Stimulated activated naive CD8-positive, alpha-beta T cell treated with anti-CD3 and anti-CD28 coated beads, Interleukin-15, Interleukin-2, amounts not matched to agents 100 ng/mL and 50 ng/mL, for 24 hours (primary cell): ENCODE measurements around the gene ATP8B1.
A peak's percentile ranks its signal among the peaks of the same experiment; 100 is the strongest.

Experiments used
- H3K27ac Mint-ChIP-seq: one replicate; pipeline ENCODE4 v1.8.0; 2021; ENCODE audit warnings: mild to moderate bottlenecking, mixed read lengths
- H3K27me3 Mint-ChIP-seq: one replicate; pipeline ENCODE4 v1.8.0; 2021; ENCODE audit warnings: mixed read lengths
- H3K36me3 Mint-ChIP-seq: one replicate; pipeline ENCODE4 v1.8.0; 2021; ENCODE audit warnings: low read depth, mixed read lengths
- H3K4me1 Mint-ChIP-seq: one replicate; pipeline ENCODE4 v1.8.0; 2021; ENCODE audit warnings: low read depth, mixed read lengths
- H3K4me3 Mint-ChIP-seq: one replicate; pipeline ENCODE4 v1.8.0; 2021; ENCODE audit warnings: mild to moderate bottlenecking, mixed read lengths
- H3K9me3 Mint-ChIP-seq: one replicate; pipeline ENCODE4 v1.8.0; 2021; ENCODE audit warnings: mixed read lengths

The ATP8B1 gene

DNA sequence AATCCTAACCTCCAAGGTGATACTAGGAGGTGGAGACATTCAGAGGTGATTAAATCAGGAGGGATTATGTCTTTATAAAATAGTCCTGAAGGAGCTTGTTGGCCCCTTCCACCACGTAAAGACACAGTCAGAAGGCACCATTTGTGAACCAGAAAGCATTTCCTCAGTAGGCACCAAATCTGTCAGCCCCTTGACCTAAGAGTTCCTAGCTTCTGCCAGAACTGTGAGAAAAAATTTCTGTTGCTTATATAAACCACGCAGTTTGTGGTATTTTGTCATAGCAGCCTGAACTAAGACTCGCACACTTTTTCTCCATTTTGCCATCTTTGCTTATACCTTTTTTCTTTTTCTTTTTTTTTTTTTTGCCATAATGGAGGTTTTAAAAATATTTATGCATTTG, 162.9 kb downstream of the ATP8B1 start:
- Mint-ChIP-seq H3K27ac (peak overlapping the region; percentile 89), H3K4me1 (peaks cover 33% of the 10 kb centered on the region), H3K36me3 (peaks cover 53% of the 10 kb centered on the region), H3K9me3 (no peaks in the 10 kb centered on the region), H3K4me3 (no peak overlapping the region), H3K27me3 (no peaks in the 10 kb centered on the region)

DNA sequence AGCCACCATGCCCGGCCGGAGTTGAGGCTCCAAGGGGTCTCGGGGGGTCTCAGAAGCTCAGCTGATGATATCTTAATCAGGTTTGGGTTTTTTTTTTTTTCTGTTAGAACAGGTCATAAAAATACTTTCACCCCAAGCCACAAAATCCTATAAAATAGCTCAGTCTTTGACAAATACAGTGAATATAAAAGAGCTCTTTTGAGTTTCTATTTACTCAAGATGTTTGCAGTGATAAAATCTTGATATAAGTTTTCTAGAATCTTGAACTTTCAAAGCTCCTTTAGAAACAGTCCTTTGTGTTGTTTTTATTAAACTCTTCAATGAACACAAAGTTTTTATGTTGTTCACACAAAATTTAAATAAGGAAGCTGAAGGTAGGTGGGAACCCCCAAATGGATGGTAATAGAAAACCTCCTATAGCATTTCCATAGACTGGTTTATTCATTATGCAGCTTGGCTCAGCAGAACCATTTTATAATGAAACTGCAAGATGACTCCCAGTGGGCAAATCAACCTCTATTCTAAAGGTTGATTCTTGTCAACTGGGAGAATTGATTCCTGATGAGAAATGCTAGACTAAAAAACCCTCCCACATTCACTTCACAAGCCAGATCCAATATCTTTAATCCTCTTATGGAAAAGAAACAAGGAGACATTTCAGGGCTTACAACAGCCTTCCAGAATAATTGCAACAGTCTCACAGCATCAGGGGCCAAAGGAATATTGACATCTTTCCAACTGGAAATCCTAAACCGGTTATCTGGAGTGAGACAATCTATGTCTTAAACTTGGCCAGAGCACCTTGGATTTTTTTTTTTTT, 167.9 kb downstream of the ATP8B1 start:
- H3K27me3 Mint-ChIP-seq, result no peaks in the 10 kb centered on the region
- H3K4me1 Mint-ChIP-seq, result peaks cover 28% of the 10 kb centered on the region

GRCh38 chr18:57631697-57632096, 171.4 kb downstream of the ATP8B1 start:
- peaks cover 4% of the 10 kb centered on the region for H3K36me3 Mint-ChIP-seq
- peaks cover 30% of the 10 kb centered on the region for H3K4me1 Mint-ChIP-seq
- H3K27ac Mint-ChIP-seq, result peak overlapping the region; percentile 28
- H3K27me3 Mint-ChIP-seq, result no peaks in the 10 kb centered on the region
- H3K4me3 Mint-ChIP-seq, result peak overlapping the region; percentile 94
- H3K9me3 Mint-ChIP-seq, result no peaks in the 10 kb centered on the region

More for the DNA sequence above, 167.9 kb downstream of the ATP8B1 start:
- no peak overlapping the region for H3K4me3 Mint-ChIP-seq
- H3K9me3 Mint-ChIP-seq, result no peaks in the 10 kb centered on the region
- peak overlapping the region; percentile 23 for H3K27ac Mint-ChIP-seq
- H3K36me3 Mint-ChIP-seq, result peaks cover 19% of the 10 kb centered on the region

DNA sequence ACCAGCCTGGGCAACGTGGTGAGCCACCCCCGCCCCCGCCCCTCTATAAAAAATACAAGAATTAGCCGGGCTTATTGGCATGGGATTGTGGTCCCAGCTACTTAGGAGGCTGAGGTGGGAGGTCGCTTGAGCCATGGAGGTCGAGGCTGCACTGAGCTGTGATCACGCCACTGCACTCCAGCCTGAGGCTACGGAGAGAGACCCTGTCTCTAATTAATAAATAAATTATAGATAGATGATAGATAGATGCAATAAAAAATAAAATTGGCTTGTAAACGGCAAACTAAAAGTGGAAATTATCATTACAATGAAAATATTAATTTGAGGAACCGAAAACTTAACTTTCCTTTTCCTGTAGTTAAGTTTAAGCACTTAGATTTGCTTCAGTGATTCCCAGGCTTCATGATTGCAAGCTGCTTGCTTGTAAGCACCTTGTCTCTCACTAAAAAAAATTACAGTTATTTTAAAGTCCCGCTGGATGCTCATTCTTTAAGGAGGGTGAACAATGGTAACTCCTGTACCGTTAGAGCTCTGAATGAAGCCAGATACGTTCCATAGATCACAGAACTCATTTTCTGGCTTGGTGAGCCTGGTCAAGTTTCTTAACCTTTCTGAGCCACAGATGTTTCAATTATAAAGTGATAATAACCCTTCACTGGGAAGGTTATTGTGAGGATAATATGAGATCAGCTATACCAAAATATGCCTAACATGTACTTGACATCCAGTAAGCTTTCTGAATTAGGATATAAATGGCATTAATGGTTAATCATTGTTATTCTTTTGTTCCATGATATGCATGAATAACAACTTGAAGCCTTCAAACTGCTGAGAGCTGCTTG, 172.1 kb downstream of the ATP8B1 start:
- Mint-ChIP-seq H3K27me3 (no peaks in the 10 kb centered on the region), H3K36me3 (peaks cover 4% of the 10 kb centered on the region), H3K27ac (peak overlapping the region; percentile 97), H3K4me1 (peaks cover 30% of the 10 kb centered on the region), H3K4me3 (peak overlapping the region; percentile 94), H3K9me3 (no peaks in the 10 kb centered on the region)

DNA sequence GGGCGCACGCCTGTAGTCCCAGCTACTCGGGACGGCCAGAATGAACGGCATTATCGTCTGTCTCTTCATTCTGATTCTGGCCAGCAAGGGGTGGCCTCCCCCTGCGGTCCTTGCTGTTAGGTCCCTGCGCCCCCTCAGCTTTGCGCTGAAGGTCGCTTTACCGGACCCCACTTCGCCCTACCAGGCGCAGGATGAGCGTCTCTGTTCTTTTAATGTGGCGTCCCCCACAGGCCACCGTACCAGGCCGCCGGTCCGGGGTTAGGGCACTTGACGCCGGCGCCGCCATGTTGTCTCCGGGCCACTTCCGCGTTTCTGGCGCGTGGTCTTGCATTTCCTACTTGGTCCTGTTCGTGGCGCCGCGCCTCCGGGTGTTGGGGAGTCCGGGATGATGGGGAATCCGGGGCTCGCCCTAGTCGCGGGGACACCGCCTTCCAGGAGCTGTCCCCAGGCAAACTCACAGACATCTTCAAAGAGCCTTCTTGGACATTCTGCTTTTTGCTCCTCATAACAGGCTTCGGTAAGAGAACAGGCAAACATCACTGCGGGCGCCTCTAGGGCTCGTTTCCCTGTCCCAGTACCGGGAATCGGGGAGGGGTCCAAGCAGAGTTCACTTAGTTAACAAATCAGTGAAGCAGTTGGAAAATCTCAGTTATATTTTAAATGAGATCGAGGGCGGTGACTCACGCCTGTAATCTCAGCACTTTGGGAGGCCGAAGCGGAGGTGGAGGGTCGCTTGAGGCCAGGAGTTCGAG, 172.9 kb downstream of the ATP8B1 start:
- Mint-ChIP-seq H3K4me1 (peaks cover 25% of the 10 kb centered on the region), H3K36me3 (peaks cover 4% of the 10 kb centered on the region), H3K27ac (peak overlapping the region; percentile 97), H3K9me3 (no peaks in the 10 kb centered on the region), H3K27me3 (no peaks in the 10 kb centered on the region), H3K4me3 (peak overlapping the region; percentile 94)

DNA sequence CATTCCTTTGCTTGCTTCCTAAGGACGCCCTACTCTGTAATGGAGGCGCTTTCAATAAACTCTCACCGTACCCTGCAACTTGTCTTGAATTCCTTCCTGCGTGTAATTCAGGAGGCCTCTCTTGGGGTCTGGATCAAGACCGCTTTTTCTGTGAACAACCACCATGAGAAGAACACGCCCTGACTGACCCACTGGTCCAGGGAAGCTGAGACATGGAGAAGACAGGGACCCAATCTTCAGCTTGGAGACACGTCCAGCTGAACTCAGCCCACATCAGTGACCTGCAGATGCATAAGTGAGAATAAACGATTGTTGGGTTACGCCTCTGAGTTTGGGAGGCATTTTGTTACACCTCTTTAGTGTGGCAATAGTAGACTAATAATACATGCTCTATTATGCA, 173.7 kb downstream of the ATP8B1 start:
- H3K36me3 Mint-ChIP-seq, result peaks cover 4% of the 10 kb centered on the region
- no peaks in the 10 kb centered on the region for H3K9me3 Mint-ChIP-seq
- H3K27ac Mint-ChIP-seq, result peak overlapping the region; percentile 97
- no peaks in the 10 kb centered on the region for H3K27me3 Mint-ChIP-seq
- H3K4me1 Mint-ChIP-seq, result peaks cover 22% of the 10 kb centered on the region
- peak overlapping the region; percentile 94 for H3K4me3 Mint-ChIP-seq

- H3K9me3 Mint-ChIP-seq, result no peaks in the 10 kb centered on the region
- no peak overlapping the region for H3K27ac Mint-ChIP-seq
- peaks cover 4% of the 10 kb centered on the region for H3K36me3 Mint-ChIP-seq
- H3K4me3 Mint-ChIP-seq, result no peak overlapping the region
- peaks cover 22% of the 10 kb centered on the region for H3K4me1 Mint-ChIP-seq
- no peaks in the 10 kb centered on the region for H3K27me3 Mint-ChIP-seq
Measured at GRCh38 chr18:57627488-57627887, 175.6 kb downstream of the ATP8B1 start.

DNA sequence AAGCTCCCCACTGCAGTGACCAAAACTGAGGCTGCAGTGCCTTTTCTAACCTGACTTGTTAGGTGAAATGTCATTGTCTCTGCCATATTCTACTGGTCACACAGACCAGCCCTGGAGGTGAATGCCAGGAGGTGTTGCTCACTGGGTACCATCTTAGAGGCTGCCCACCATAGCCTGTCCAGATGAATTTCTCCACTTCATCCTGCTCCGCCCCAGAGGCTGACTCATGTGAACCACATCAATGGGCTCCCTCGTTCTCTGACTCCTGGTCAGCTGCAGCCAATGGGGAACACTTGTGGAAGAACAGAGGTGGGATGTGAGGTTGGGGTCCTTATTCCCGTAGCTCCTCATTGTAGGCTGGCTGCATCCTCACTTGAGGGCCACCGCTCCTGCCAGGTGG, 178.1 kb downstream of the ATP8B1 start:
- Mint-ChIP-seq H3K27ac (no peak overlapping the region), H3K9me3 (no peaks in the 10 kb centered on the region), H3K27me3 (no peaks in the 10 kb centered on the region), H3K4me1 (peaks cover 14% of the 10 kb centered on the region), H3K4me3 (no peak overlapping the region), H3K36me3 (peaks cover 7% of the 10 kb centered on the region)

GRCh38 chr18:57621246-57621604, 181.9 kb downstream of the ATP8B1 start:
- H3K36me3 Mint-ChIP-seq, result peaks cover 31% of the 10 kb centered on the region
- no peaks in the 10 kb centered on the region for H3K9me3 Mint-ChIP-seq
- H3K27ac Mint-ChIP-seq, result peak overlapping the region; percentile 98
- peak overlapping the region; percentile 96 for H3K4me3 Mint-ChIP-seq
- H3K27me3 Mint-ChIP-seq, result no peaks in the 10 kb centered on the region
- H3K4me1 Mint-ChIP-seq, result peaks cover 33% of the 10 kb centered on the region

DNA sequence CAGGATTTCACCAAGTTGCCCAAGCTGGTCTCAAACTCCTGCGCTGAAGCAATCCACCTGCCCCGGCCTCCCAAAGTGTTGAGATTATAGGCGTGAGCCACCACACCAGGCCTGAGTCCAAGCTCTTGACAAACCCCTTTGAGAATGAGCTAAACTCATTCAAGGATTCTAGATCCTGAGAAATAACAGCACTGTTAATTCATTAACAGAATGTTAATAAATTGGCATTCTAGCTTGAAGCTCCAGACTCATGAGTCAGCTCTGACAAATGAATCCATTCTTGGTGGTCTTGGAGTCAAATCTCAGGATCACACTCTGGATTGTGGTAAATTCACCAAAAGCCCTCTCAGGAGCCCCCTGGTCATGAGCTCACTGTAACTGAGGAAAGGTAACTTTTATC, 183.2 kb downstream of the ATP8B1 start:
- Mint-ChIP-seq H3K36me3 (peaks cover 39% of the 10 kb centered on the region), H3K4me1 (peaks cover 39% of the 10 kb centered on the region), H3K4me3 (peak overlapping the region; percentile 96), H3K9me3 (no peaks in the 10 kb centered on the region), H3K27me3 (no peaks in the 10 kb centered on the region), H3K27ac (peak overlapping the region; percentile 98)

DNA sequence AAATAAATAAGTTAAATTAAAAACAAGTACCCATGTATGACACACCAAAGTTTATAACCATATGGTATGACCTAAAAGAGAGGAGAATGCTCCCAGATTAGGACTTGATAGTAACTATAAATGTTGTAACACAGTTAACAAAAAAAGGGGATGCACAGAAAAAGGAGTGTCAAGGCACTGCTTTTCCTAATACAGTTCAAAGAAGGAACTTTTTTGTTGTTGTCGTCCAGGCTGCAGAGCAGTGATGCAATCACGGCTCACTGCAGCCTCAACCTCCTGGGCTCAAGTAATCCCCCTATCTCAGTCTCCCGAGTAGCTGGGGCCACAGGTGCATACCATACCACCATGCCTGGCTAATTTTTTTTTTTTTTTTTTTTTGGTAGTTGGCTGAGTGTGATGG, 184.2 kb downstream of the ATP8B1 start:
- Mint-ChIP-seq H3K9me3 (no peaks in the 10 kb centered on the region), H3K27me3 (no peaks in the 10 kb centered on the region), H3K27ac (peak overlapping the region; percentile 52), H3K36me3 (peaks cover 46% of the 10 kb centered on the region), H3K4me3 (no peak overlapping the region), H3K4me1 (peaks cover 39% of the 10 kb centered on the region)

DNA sequence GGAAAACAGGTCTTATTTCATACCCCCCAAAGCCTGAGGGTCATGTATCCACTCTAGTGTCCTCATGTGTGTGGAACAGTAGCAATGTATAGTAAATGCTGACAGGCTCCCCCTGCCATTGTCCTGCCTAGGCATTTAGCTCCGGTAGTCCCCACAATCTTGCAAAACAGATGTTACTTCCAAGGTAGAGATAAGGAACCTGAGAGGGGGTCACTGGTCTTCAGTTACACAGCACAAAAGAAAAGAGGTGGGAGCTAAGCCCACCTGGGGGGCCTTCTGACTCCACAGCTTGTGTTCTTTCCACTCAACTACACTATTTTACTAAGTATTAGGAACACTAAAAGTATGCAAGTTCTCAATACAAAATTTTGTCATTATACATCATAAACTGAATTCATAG, 199.2 kb downstream of the ATP8B1 start:
- no peak overlapping the region for H3K27ac Mint-ChIP-seq
- H3K9me3 Mint-ChIP-seq, result no peaks in the 10 kb centered on the region
- no peaks in the 10 kb centered on the region for H3K4me1 Mint-ChIP-seq
- no peaks in the 10 kb centered on the region for H3K27me3 Mint-ChIP-seq
- peaks cover 82% of the 10 kb centered on the region for H3K36me3 Mint-ChIP-seq
- no peak overlapping the region for H3K4me3 Mint-ChIP-seq
